Jurkat, Clone E6-1 (cell line): Measurements from ENCODE around the gene SLCO4C1.

Source experiments
- DNase-seq: peaks from one replicate; pipeline ENCODE4 v3.0.0-alpha.2; 2011; ENCODE audit warnings: low read depth, low spot score
- H3K4me3 ChIP-seq: 2 replicates; pipeline ENCODE4 v1.5.1; 2011; ENCODE audit warnings: mild to moderate bottlenecking, low read length, control low read depth, moderate library complexity

SLCO4C1 gene

DNA sequence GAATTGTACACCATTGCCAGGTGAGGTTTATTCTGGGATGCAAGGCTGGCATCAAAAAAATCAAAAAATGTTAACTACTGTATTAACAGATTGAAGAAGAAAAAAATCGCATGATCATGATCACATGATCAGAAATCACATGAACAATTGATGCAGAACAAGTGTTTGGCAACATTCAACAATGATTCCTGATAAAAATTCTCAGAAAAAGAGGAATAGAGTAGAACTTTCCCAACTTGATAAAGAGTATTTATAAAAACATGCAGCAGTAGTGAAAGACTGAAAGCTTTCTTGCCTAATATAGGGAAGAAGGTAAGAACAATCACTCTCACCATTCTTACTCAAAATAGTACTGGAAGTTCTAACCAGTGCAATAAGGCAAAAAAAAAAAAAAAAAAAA, 16.4 kb downstream of the SLCO4C1 start:
- no peak overlapping the region for H3K4me3 ChIP-seq
- no peak for DNase-seq

DNA sequence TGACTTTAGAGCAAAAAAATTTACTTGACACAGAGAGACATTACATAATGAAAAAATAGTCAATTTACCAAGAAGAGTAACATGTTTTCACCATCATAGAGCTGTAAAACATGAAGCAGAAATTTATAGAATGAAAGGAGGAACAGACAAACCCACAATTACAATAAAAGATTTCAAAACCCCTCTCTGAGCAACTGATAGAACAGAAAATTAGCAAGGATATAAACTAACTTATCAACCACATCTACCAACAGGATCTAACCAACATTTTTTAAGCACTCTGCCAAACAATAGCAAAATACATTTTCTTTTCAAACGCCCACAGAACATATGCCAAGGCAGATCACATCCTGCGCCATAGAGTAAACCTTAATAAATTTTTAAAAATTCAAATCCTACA, 17.9 kb downstream of the SLCO4C1 start:
- H3K4me3 ChIP-seq = no peak overlapping the region
- DNase-seq = no peak

GRCh38 chr5:102277144-102277543, 18.9 kb downstream of the SLCO4C1 start:
- H3K4me3 ChIP-seq = no peak overlapping the region
- no peak for DNase-seq

DNA sequence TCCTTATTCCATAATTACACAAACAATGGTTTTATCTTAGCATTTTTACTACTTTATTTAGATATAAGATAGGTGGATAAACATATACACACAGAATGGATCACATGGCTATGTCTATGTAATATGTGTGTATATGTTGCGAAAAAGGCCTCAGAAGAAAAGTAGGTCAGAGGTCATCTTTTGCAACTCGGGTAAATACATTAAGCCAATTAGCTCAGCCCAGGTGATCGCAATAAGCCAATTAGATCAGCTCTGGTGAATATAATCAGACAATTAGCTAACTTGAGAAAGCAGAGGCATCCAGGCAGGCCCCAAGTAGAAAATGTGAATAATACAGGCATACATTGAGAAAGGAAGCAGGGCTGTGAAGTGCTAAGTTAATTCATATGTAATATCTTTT, 24.3 kb downstream of the SLCO4C1 start:
- no peak for DNase-seq
- H3K4me3 ChIP-seq = no peak overlapping the region

DNA sequence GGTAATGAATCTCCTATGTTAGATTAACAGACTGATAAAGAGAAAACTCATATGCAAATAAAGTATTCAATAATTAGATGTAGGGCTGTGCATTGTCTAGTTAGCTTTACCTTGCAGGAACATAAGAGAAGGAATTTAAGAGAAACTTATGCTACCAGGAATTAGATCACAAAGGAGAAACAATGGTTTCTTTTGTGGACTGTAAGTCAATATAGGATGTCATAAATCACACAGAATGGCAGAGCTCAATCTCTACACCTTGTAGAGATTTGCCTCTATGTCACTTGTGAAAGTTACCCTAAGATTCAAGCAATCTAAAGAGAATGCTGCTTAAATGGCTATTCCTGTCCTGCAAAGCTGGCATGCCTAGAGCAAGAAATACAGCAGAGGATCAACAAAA, 26.0 kb downstream of the SLCO4C1 start:
- H3K4me3 ChIP-seq = no peak overlapping the region

GRCh38 chr5:102262688-102263087, 33.4 kb downstream of the SLCO4C1 start:
- DNase-seq = no peak
- H3K4me3 ChIP-seq = no peak overlapping the region

More for the DNA sequence above, 26.0 kb downstream of the SLCO4C1 start:
- no peak for DNase-seq

DNA sequence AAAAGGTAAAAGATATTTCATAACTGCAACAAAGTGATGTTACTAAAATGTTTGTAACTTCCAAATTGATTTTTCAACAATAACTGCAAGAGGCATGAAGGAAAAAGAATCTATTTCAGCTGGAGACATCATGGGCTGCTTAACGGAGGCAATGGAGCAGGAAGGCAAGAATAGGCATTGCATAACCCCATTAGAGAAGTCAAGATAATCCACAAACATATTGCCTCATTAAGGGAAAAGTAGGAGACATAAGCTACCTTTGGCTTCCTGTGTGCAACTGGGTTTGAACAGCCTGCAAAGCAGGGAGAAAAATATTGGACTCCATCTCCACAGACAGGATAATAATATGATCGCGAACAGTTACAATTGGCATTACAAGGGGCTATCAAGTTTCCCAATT, 46.7 kb downstream of the SLCO4C1 start:
- no peak for DNase-seq

GRCh38 chr5:102243213-102243612, 52.9 kb downstream of the SLCO4C1 start:
- no peak for DNase-seq
- no peak overlapping the region for H3K4me3 ChIP-seq

More for the DNA sequence above, 46.7 kb downstream of the SLCO4C1 start:
- H3K4me3 ChIP-seq = no peak overlapping the region

DNA sequence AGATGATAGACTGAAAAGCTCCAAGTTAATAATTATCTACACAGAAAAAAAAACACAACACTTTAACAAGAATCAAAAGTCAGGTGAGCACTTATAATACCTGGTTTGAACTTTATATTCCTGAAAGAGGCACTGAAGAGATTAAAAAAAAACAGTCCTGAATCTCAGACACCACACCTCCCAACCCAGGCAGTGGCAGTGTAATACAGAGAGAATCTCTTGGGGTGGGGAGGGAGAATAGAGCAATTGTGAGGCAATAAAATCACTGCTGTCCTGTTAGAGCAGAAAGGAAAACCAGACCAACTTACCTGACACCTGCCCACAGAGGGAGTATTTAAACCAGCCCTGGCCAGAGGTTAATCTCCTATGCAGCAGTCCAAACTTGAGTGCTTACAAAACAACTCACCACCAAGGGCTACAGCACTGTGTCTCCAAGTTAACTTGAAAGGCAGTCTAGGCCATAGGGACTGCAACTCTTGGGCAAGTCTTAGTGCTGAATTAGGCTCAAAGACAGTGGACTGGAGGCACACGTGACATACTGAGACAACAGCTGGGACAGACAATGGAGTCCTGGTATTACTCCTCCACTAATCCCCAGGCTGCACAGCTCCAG, 54.2 kb downstream of the SLCO4C1 start:
- DNase-seq = no peak
- H3K4me3 ChIP-seq = no peak overlapping the region

DNA sequence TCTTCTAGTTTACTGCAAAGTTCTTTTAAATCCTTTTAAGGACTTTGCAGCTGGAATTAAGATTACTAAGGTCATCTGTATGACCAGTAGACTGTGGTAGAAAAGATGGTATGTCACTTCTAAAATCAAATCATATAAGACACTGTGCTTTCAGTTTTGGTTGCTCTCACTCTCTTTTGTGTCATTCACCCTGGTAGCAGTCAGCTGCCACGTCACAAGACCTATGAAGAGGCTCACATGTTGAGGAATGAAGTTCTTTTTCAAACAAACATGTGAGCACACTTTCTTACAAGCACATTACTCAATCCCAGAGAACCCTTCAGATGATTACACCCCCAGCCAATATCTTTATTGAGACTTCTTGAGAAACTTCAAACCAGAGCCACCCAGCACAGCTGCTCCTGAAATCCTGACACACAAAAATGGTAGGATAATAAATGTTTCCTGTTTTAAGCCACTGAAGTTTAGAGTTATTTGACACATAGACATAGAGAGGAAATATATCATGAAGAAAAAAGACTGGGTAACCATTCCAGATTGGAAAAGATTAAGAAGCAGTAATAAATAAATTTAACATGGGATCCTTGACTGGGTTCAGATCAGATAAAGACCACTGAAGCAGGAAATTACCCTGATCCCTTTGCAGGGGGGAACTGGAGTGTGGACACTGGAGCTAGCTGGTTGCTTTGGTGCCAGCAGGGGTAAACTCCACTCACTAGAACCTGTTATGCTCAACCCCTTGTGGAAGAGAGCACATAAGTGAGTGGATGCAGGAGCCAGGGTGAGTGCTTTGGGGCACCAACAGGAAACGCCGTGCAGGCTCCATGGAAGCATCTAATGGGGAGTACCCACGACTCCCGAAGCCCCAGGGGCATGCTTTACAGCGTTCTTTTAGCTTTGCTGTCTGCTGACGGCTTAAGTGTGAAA, 64.1 kb downstream of the SLCO4C1 start:
- no peak for DNase-seq
- H3K4me3 ChIP-seq = no peak overlapping the region

DNA sequence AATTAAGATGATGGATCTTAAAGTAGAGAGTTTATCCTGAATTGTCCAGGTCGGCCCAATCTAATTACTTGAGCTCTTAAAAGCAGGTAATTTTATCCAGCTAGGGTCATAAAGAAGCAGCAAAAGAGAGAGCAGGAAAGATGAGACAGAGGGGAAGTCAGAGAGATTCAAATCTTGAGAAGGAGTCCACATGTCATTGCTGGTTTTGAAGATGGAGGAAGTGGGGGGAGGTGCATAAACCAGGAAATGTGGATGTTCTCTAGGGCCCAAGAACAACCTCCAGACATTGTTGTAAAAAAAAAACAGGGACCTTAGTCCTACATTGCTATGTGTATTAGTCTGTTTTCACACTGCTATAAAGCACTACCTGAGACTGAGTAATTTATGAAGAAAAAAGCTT, 66.4 kb downstream of the SLCO4C1 start:
- no peak overlapping the region for H3K4me3 ChIP-seq
- peak; percentile 15 for DNase-seq

DNA sequence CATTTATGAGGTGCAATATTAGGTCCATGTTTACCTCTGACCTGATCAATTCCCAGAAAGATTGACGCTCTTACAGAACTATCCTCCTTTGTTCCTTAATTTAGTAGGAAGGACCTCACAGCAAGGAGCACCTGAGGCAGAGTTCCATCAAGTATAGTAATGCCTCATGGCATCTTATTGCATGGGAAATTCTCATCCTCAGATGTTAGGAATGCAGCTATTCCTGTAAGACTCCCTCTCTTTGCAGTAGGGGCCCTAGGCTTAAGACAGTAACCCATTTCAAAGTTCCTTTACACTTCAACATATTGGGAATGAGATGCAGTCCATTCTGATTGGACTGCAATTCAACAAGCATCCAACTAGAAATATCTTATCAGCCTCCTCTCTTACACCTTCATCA, 69.8 kb downstream of the SLCO4C1 start:
- no peak overlapping the region for H3K4me3 ChIP-seq
- no peak for DNase-seq

DNA sequence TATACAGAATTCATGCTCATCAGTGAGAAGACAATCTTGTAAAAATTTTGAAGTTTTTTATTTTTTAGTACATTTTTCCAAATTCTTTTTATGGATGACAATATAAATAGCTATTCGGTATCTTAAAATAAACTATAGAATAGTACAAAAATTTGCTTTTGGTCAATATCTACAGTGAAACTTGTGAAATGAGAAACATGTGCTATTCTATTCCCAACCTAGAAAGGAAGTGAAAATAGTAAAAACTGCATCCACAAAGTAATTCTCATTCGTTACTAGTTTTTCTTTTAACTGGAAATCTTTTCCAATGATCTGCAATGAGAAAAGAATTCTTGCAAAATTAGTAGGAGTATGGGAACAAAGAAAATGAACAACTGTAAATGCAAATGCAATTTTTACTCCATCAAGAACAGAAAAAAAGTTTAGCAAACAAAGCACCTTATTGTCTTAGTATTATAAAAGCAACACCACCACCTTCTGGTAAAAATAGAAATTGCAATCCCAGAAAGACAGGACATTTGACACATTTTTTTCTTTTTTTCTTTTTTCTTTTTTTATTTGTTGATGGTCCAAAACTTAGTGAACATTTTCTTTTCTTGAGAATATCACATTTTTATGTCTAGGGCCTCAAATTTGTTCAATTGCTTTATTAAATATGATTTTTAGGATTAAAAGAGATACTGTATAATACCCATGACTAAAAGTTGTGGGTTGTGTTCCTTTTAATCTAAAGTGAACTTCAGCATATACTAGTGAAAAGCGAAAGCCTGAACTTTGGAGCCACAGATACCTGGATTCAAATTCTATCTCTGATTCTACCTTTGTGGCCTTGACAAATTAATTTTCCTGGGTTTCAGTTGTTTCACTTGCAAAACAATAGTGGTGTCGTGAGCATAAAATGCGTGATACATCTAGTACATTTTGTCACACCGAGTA, 72.3 kb downstream of the SLCO4C1 start:
- H3K4me3 ChIP-seq = no peak overlapping the region
- DNase-seq = peak; percentile 57

- DNase-seq = no peak
- H3K4me3 ChIP-seq = no peak overlapping the region
These were observed 73.3 kb downstream of the SLCO4C1 start for GRCh38 chr5:102222772-102223171.

DNA sequence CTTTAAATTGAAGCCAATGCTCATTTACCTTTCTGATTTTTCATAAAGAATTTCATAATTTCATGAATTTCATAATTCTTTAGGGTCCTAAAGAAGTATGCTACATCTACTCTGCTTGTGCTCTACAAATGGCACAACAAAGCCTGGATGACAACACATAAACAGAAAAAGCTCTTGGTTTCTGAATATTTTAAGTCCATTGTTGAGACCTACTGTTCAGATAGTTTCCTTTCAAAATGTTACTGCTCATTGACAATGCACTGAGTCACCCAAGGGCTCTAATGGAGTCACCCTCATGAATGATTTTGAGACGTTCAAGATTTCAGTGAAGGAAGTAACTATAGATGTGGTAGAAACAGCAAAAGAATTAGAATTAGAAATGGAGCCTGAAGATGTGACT, 74.1 kb downstream of the SLCO4C1 start:
- no peak overlapping the region for H3K4me3 ChIP-seq
- DNase-seq = no peak

DNA sequence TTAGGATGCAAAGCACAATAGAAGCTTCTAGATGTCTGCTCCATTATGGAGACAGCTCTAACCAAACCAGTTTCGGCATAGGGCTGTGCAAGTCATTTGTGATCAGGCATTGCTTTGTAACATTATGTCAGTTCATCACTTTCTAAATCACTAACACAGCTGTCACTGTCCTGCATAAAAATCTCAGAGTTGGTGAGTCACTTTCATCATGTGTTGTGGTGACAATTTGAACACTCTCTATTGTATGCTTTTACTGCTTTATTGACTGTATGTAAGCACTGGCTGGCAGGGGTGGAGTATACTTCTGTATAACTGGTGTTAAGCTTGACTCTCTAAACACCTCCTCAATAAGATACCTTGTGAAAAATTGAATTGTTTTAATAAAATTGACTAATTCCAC, 77.9 kb downstream of the SLCO4C1 start:
- no peak for DNase-seq
- no peak overlapping the region for H3K4me3 ChIP-seq

- H3K4me3 ChIP-seq = no peak overlapping the region
- DNase-seq = no peak
These were observed 79.4 kb downstream of the SLCO4C1 start for GRCh38 chr5:102216678-102217077.

DNA sequence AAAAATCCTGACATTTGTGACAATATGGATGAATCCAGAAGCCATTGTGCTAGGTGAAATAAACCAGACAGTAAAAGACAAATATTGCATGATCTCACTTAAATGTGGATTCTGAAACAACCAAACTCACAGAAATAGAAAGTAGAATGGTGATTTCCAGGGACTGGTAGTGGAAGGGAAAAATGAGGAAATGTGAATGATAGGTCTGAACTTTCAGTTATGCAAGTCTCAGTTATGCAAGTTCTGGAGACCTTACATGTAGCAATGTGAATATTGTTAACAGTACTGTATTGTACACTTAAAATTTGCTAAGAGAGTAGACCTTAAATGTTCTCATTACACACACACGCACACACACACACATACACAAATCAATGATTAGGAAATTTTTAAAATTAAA, 84.9 kb downstream of the SLCO4C1 start:
- no peak overlapping the region for H3K4me3 ChIP-seq
- DNase-seq = no peak

DNA sequence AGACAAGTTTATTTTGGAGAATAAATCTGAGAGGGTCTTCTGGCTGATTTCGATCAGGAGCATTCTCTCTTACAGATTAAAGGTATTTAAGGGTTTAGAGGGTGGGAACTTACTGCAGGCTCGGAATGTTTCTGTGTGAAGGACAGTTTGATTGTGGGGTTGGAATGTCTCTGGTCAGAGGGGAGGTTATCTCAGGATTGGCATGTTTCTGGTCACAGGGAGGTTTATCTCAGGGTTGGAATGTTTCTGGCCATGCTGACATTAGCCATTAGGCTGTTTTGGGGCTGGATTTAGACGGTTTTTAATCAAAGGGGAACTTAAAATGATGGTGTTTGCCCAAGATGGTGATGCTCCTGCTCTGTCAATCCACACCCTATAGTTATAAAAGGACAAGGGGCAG, 95.2 kb downstream of the SLCO4C1 start:
- DNase-seq = no peak
- H3K4me3 ChIP-seq = no peak overlapping the region

- H3K4me3 ChIP-seq = no peak overlapping the region
These were observed 99.6 kb downstream of the SLCO4C1 start for GRCh38 chr5:102196481-102196880.

More at GRCh38 chr5:102196481-102196880, 99.6 kb downstream of the SLCO4C1 start:
- DNase-seq = no peak
